Measurements from ENCODE around the gene PFKM. TPM values are rescaled to one million over a fixed set of nuclear protein-coding genes. Genes with fewer than 3 reads are reported as not detected.
A peak's percentile ranks its signal among the peaks of the same experiment; 100 is the strongest.

PFKM gene
- total RNA-seq, 2 experiments from 2014 or later: 59.7 to 65.8 TPM

DNA sequence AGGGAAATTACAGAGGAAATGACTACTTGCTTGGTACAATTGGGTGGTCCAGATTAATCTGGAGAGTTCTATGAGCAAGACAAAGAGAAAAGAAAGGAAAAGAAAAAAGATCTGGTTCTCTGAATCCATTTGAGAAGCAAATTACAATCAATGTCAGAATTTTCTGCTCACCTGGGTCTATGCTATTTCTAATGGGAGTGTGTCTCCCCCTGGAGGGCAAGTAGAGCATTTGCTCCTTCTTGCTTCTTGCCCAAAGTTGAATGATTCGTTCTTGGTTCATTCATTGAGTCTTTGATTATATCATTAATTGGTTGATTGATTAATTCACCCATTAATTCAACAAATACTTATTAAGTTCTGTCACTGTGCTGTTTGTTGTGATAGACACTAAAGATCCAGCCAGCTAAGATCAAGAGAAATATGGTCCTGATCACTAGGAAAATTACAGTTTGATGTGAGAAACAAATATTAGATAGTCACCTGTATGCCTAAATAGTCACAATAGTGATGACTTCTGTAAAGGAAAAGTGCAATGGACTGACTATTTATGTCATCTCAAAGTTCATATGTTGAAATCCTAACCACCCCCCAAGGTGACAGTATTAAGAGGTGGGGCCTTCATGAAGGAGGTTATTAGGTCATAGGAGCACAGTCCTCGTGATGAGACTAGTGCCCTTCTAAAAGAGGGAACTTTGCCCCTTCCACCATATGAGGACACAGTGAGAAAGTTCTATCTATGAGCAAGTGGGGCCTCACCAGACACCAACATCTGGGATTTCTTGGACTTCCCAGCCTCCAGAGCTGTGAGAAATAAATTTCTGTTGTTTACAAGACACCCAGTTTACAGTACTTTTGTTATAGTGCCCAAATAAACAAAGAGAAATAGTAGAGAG, 46.2 kb downstream of the PFKM start:
- DNase-seq (peak; percentile 33), ATAC-seq (peak; percentile 81)
- CTCF ChIA-PET: interaction anchor here (0.6 to 3.1 kb wide), 32 partner anchors 8 to 399 kb away, joined by 3 to 14 read pairs (median 4); partner anchors contain the start of genes ASB8, CCDC184, SENP1 and VDR
- Mint-ChIP-seq H3K4me1 (ENCODE audit: low read depth) (peaks cover 5% of the 10 kb centered on the region), H3K27me3 (peaks cover 5% of the 10 kb centered on the region), H3K36me3 (ENCODE audit: low read depth) (no peaks in the 10 kb centered on the region), H3K9me3 (no peaks in the 10 kb centered on the region), H3K27ac (no peak overlapping the region), H3K4me3 (no peak overlapping the region)
- POLR2A ChIA-PET: interaction anchor here (0.6 kb wide), 1 partner anchor 15 kb away, joined by 3 read pairs; no protein-coding TSS in a partner anchor
- TF ChIP-seq CTCF (IDR thresholded peaks at IDR 0.05): peak; percentile 94
- intact Hi-C loops (cut with micrococcal nuclease): no loop called here

DNA sequence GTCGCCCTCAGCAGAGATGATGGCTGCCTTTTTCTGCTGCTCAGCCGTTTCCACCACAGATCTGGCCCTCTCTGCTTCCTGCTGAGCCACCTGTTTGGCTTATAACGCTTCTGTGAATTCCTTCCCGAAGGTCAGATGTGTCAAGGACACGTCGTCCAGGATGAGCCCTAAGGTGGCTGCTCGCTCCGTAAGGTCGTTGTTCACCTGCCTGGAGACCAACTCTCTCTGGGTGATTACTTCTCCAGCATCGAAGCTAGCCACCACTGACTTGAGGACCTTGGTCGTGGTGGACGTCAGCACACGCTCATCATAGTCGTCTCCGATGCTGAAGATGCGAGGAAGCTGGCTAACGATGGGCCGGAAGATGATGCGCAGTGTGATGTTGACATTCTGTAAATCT, 49.8 kb downstream of the PFKM start:
- H3K27me3 Mint-ChIP-seq: peaks cover 8% of the 10 kb centered on the region
- DNase-seq: no peak
- H3K36me3 Mint-ChIP-seq (ENCODE audit: low read depth): no peaks in the 10 kb centered on the region
- no peak overlapping the region for H3K27ac Mint-ChIP-seq
- no peak for TF ChIP-seq CTCF (IDR thresholded peaks at IDR 0.05)
- H3K4me3 Mint-ChIP-seq: no peak overlapping the region
- POLR2A ChIA-PET: no interaction called here
- intact Hi-C loops (cut with micrococcal nuclease): no loop called here
- CTCF ChIA-PET: interaction anchor here (1.2 to 1.6 kb wide), 2 partner anchors 11 to 16 kb away, joined by 3 to 4 read pairs; no protein-coding TSS in a partner anchor
- no peaks in the 10 kb centered on the region for H3K9me3 Mint-ChIP-seq
- no peak for ATAC-seq
- H3K4me1 Mint-ChIP-seq (ENCODE audit: low read depth): no peaks in the 10 kb centered on the region

- ChIA-PET POLR2A (interaction anchor here (1.2 kb wide), 1 partner anchor 12 kb away, joined by 3 read pairs; no protein-coding TSS in a partner anchor), CTCF (interaction anchor here (1.1 to 5.1 kb wide), 6 partner anchors 11 to 442 kb away, joined by 3 to 35 read pairs (median 4); no protein-coding TSS in a partner anchor)
- no peak for ATAC-seq
- no peak overlapping the region for H3K4me3 Mint-ChIP-seq
- no peak for DNase-seq
- no peak overlapping the region for H3K27ac Mint-ChIP-seq
- no peaks in the 10 kb centered on the region for H3K36me3 Mint-ChIP-seq (ENCODE audit: low read depth)
- intact Hi-C loops (cut with micrococcal nuclease): no loop called here
- H3K9me3 Mint-ChIP-seq: no peaks in the 10 kb centered on the region
- peaks cover 9% of the 10 kb centered on the region for H3K4me1 Mint-ChIP-seq (ENCODE audit: low read depth)
- TF ChIP-seq CTCF (IDR thresholded peaks at IDR 0.05): no peak
- H3K27me3 Mint-ChIP-seq: peaks cover 8% of the 10 kb centered on the region
Measured at GRCh38 chr12:48175613-48176416, 56.7 kb downstream of the PFKM start.

GRCh38 chr12:48176417-48176751, 57.2 kb downstream of the PFKM start:
- peaks cover 9% of the 10 kb centered on the region for H3K4me1 Mint-ChIP-seq (ENCODE audit: low read depth)
- no peak overlapping the region for H3K27ac Mint-ChIP-seq
- no peaks in the 10 kb centered on the region for H3K9me3 Mint-ChIP-seq
- no peak overlapping the region for H3K4me3 Mint-ChIP-seq
- POLR2A ChIA-PET: interaction anchor here (1.2 kb wide), 1 partner anchor 12 kb away, joined by 3 read pairs; no protein-coding TSS in a partner anchor
- peaks cover 11% of the 10 kb centered on the region for H3K27me3 Mint-ChIP-seq
- H3K36me3 Mint-ChIP-seq (ENCODE audit: low read depth): no peaks in the 10 kb centered on the region
- no peak for TF ChIP-seq CTCF (IDR thresholded peaks at IDR 0.05)
- ATAC-seq: no peak
- intact Hi-C loops (cut with micrococcal nuclease): no loop called here
- CTCF ChIA-PET: interaction anchor here (1.1 to 5.1 kb wide), 5 partner anchors 12 to 442 kb away, joined by 3 to 35 read pairs (median 4); no protein-coding TSS in a partner anchor
- no peak for DNase-seq
